Measurements from ENCODE around the gene TMEM120A. TPM values are rescaled to one million over a fixed set of nuclear protein-coding genes. Genes with fewer than 3 reads are reported as not detected.

Gene TMEM120A
- total RNA-seq, result 41.1 and 53.6 TPM in 2 replicates

DNA sequence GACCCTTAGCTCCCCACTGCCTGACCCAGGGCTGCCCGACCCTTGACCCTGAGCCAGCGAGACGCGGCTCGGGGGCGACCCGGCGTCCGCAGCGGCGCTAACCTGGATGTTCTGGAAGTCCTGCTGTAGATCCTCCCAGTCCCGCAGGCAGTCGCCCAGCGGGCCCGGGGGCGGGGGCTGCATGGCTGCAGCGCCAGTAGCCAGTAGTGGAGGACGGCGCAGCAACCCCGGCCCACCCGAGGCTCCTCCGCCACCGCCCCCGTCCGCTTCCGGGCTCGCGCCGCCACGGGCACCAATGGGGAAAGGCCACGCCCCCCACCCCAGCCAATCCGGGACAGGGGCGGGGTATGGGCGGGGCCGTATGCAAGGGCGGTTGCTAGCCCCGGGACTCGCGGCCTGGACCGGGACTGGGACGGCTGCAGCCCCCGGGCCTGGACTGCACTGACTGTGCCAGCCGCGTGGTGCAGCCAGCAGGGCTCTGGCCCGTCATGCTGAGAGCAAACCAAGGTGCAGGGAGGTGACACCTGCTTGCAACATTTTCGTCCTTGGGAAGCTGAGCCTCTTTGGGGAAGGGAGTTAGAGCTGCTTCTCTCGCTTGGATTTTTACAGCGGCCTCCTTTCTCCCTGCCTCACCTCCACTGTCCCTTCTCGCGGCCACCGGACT, at the start of gene TMEM120A:
Gene TMEM120A, minus strand, starts transcription at position 208 of the 664 bp plus-strand sequence. Its CDS starts 25 bp downstream, at position 183.

Other genes starting within 250 kb of the TMEM120A start
- 1.4 TPM in 1 of 2 replicates, not detected in the other for gene CCL26, start 222.4 kb downstream of the TMEM120A start, total RNA-seq
- gene CCL24, start 180.8 kb downstream of the TMEM120A start, total RNA-seq, result not detected in 2 replicates
- gene RHBDD2, start 115.6 kb downstream of the TMEM120A start, total RNA-seq, result 7.3 and 13.4 TPM in 2 replicates
- gene POR, start 79.4 kb downstream of the TMEM120A start, total RNA-seq, result 105 and 128 TPM in 2 replicates
- 36.6 and 41.8 TPM in 2 replicates for gene STYXL1, start 53.4 kb upstream of the TMEM120A start, total RNA-seq
- 40.4 and 54.4 TPM in 2 replicates for gene MDH2, start 53.5 kb upstream of the TMEM120A start, total RNA-seq
- gene SRRM3, start 207.3 kb upstream of the TMEM120A start, total RNA-seq, result 0.79 and 0.94 TPM in 2 replicates

Data from bronchial smooth muscle cell (primary cell).